OCI-LY7 (cell line): ENCODE measurements around the gene MGAT4D.
"Not testable (repeated sequence)": the region's sequence is repeated elsewhere in the genome, so short reads cannot be mapped to it uniquely, and the experiment has no call there.

Experiments
- CTCF ChIP-seq: fragments of 200-600 bp; sonication (generic); conservative IDR thresholded peaks from 2 replicates; pipeline ENCODE4 v1.5.1; 2014; ENCODE audit warnings: mild to moderate bottlenecking, antibody characterized with exemption, low read length, moderate library complexity, mixed read lengths
- EZH2phosphoT487 ChIP-seq: fragments of 200-600 bp; sonication (generic); IDR thresholded peaks from 2 replicates; pipeline ENCODE4 v1.6.1; 2018; ENCODE audit warnings: low read depth, borderline replicate concordance, mild to moderate bottlenecking, mixed run types, antibody characterized with exemption, low read length, moderate library complexity, mixed read lengths

GRCh38 chr4:140513765-140514164, 15.7 kb upstream of the MGAT4D start:
- not testable (repeated sequence) for TF ChIP-seq CTCF, EZH2phosphoT487
